Activated CD4-positive, alpha-beta T cell treated with anti-CD3 and anti-CD28 coated beads, Interleukin-2, Interleukin-6, amounts not matched to agents 100 ng/mL and 50 ng/mL, durations not matched to agents 16 hours and 8 hours (primary cell): ENCODE measurements around the gene GJB2.
A peak's percentile ranks its signal among the peaks of the same experiment; 100 is the strongest.
"Not testable (repeated sequence)": the region's sequence is repeated elsewhere in the genome, so short reads cannot be mapped to it uniquely, and the experiment has no call there.

Experiments used
- DNase-seq: peaks from one replicate; pipeline ENCODE4 v3.0.0-alpha.2; 2020

Gene GJB2

GRCh38 chr13:20165417-20166257 is 27.1 kb downstream of the GJB2 start:
- no peak for DNase-seq

GRCh38 chr13:20161951-20162300 is 30.8 kb downstream of the GJB2 start:
- no peak for DNase-seq

GRCh38 chr13:20161275-20161950 is 31.3 kb downstream of the GJB2 start:
- DNase-seq: peak; percentile 51

DNA sequence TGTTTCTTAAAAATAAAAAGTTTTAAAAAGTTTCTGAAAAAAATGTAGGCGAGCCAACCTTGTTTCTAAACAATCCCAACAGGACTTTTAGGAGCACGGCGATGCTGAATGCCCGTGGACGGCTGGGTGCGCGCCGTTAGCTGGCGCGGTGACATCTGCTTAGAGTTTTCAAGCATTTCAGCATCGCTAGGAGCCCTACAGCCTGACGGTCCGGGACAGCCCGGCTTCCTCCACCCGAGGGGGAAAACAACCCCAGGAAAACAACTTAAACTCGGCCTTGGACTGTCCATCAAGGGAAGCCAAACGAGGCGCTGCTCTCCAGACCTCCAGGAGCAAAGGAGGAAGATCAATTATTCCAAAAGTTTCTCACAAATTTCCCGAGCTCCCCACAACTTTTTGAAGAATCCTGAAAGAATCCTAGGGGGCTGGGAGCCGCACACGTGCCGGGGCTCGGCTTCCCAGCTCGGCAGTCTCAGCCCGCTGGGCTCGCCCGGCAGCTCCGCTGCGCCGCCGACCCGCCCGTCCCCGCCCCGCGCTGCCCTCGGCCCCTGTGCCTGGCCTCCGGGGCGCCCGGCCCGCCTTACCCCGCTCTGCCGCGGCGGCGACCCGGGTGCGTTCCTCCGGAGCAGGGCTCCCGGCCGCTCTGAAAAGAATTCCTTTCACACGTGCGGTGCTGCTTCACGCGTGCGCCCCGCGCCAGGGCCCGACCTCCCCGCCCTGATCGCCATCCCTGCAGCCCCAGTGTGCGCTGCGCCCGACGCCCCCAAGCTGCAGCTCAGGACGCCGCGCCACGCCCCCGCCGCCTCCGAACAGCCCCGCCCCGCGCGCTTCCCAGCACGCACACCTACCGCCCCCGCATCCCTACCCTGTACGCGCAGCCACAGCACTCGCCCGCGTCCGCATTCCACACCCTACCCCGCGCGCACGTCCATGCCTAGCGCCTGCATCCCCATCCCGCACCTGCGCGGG is 32.1 kb downstream of the GJB2 start, which contains the start of gene GJA3:
Gene GJA3 (minus strand): TSS at position 747 of the 969 bp plus-strand sequence. CDS start 17,764 bp downstream, outside the sequence.
- DNase-seq: peak; percentile 64

GRCh38 chr13:20159646-20160305 is 33.0 kb downstream of the GJB2 start:
- DNase-seq: peak; percentile 30

- DNase-seq: no peak
These were observed 35.5 kb downstream of the GJB2 start for GRCh38 chr13:20157151-20157796.

DNA sequence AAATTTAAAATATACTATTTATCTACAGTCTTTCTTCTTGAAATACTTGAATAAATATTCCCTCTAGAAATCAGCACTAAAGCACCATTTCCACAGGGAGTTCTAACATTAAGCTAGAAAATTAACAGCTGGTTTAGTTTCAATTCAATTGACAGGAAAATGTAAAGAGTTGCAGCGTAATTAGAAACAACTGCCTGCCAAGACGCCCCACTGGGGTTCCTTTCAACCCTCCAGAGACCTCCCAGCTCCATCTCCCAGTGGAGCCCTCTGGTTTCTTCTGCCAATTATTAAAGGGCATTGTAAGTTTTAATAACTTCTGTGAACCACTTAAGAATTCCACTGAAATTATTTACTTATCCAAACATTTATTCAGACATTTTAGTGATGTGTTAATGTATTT is 36.0 kb downstream of the GJB2 start:
- no peak for DNase-seq

DNA sequence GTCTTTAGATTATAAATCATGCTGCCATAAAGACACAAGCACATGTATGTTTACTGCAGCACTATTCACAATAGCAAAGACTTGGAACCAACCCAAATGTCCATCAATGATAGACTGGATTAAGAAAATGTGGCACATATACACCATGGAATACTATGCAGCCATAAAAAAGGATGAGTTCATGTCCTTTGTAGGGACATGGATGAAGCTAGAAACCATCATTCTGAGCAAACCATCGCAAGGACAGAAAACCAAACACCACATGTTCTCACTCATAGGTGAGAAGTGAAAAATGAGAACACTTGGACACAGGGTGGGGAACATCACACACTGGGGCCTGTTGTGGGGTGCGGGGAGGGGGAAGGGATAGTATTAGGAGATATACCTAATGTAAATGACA is 39.4 kb downstream of the GJB2 start:
- not testable (repeated sequence) for DNase-seq

- no peak for DNase-seq
These were observed 41.1 kb downstream of the GJB2 start for GRCh38 chr13:20151612-20152011.

DNA sequence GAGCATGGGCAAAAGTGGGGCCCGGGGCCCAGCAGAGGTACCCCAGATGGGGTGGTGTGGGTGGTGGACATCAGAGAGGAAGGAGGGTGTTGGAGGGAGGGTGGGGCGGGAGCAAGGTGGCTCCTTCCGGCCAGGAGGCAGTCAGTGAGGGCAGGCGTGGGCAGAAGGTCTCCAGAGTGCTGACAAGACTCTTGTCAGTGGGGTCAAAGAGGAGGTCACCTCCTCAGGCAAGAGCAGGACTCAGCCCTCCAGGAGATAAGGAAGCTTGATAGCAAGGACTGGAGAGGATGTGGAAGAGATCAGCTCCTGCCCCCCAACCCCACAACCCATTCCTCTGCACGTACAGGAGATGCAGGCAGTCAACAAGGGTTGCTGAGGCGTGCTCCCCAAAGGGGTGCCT is 41.7 kb downstream of the GJB2 start:
- DNase-seq: no peak

DNA sequence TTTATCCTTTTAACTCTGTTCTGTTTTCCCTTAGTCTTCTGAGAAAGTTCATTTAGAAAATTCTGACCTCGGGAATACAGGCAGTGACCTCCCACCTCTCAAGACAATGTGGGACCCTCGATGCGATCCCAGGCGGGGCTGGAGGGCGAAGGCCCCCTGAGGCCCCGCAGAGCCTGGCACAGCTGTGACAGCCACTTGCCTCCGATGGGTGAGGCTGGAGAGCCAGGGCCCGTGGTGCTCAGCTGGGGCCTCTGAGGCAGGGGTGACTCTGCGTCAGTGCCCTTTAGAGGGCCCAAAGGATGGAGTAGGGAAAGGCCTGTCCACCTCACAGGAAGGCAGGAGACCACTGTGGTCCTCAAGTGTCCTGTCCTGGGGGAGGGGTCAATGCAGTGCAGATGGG is 42.2 kb downstream of the GJB2 start:
- no peak for DNase-seq

- no peak for DNase-seq
These were observed 43.0 kb downstream of the GJB2 start for GRCh38 chr13:20149762-20150161.

- no peak for DNase-seq
These were observed 44.1 kb downstream of the GJB2 start for GRCh38 chr13:20148501-20149183.

- no peak for DNase-seq
These were observed 46.4 kb downstream of the GJB2 start for GRCh38 chr13:20146381-20146780.

GRCh38 chr13:20145521-20145920 is 47.2 kb downstream of the GJB2 start:
- no peak for DNase-seq

- no peak for DNase-seq
These were observed 48.4 kb downstream of the GJB2 start for GRCh38 chr13:20144141-20144850.

GRCh38 chr13:20142927-20143480 is 49.7 kb downstream of the GJB2 start:
- DNase-seq: no peak

DNA sequence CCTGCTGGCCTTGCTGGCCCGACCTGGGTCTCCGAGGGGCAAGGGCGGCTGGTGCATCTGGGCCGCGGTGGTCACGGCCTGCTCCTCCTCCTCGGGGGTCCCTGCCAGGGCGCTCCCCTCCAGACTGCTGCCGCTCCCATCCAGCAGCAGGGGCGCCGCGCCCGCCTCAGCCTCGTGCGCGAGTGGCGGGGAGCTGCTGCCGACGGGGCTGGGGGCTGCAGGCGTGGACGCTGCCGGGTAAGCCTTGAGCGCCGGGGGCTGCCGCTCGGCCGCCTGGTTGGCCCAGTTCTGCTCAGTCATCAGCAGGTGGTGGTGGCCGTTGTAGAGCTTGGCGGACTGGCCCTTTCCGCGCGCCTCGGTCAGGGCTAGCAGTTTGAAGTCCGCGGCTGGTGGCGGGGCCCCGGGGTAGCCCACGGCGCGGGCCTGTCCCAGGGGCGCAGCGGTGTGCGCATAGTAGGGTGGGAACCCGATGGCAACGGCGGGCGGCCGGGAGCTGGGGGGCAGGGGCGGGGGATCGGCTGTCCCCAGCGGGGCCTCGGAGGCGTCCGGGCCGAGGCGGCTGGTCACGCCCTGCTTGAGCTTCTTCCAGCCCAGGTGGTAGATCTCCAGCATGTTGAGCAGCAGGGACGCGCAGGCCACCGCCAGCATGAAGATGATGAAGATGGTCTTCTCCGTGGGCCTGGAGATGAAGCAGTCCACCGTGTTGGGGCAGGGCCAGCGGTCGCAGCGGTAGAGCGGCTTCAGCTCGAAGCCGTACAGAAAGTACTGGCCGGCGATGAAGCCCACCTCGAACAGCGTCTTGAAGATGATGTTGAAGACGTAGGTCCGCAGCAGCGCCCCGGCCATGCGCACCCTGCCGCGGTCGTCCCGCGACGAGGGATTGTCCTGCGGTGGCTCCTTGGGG is 50.5 kb downstream of the GJB2 start:
- DNase-seq: no peak
